ENCODE data around the gene LIPM.

LIPM gene

GRCh38 chr10:88838766-88839350 is 36.3 kb downstream of the LIPM start:
- no peak overlapping the region for H3K4me3 ChIP-seq (ENCODE audit: insufficient read length, low read depth)
- H3K4me1 ChIP-seq (ENCODE audit: insufficient read depth, insufficient read length), result no peaks in the 10 kb centered on the region
- H3K9ac ChIP-seq (ENCODE audit: insufficient read length, low read depth), result no peak overlapping the region
- no peak for DNase-seq (ENCODE audit: low read depth, low spot score)
- TF ChIP-seq YY1 (IDR thresholded peaks at IDR 0.05; ENCODE audit: insufficient read depth, insufficient read length), result no peak
- TF ChIP-seq SUZ12 (IDR thresholded peaks at IDR 0.05; ENCODE audit: extremely low read depth, insufficient read depth, insufficient read length), result no peak
- no peak for TF ChIP-seq ZNF274 (IDR thresholded peaks at IDR 0.05; ENCODE audit: low read depth, low read length)
- H3K27me3 ChIP-seq (ENCODE audit: insufficient read depth, insufficient read length), result no peaks in the 10 kb centered on the region
- no peaks in the 10 kb centered on the region for H3K36me3 ChIP-seq (ENCODE audit: insufficient read depth, insufficient read length, low read length)
- no peaks in the 10 kb centered on the region for H3K9me3 ChIP-seq (ENCODE audit: insufficient read depth, low read length)

- Histone ChIP-seq H3K9me3 (ENCODE audit: insufficient read depth, low read length) (no peaks in the 10 kb centered on the region), H3K27me3 (ENCODE audit: insufficient read depth, insufficient read length) (no peaks in the 10 kb centered on the region)
Measured at GRCh38 chr10:88840104-88840503, 37.6 kb downstream of the LIPM start.

GRCh38 chr10:88840881-88841280 is 38.4 kb downstream of the LIPM start:
- H3K27me3 ChIP-seq (ENCODE audit: insufficient read depth, insufficient read length), result no peaks in the 10 kb centered on the region
- no peaks in the 10 kb centered on the region for H3K36me3 ChIP-seq (ENCODE audit: insufficient read depth, insufficient read length, low read length)
- no peak for DNase-seq (ENCODE audit: low read depth, low spot score)
- no peak overlapping the region for H3K4me3 ChIP-seq (ENCODE audit: insufficient read length, low read depth)
- no peaks in the 10 kb centered on the region for H3K4me1 ChIP-seq (ENCODE audit: insufficient read depth, insufficient read length)
- no peak overlapping the region for H3K9ac ChIP-seq (ENCODE audit: insufficient read length, low read depth)
- TF ChIP-seq ZNF274 (IDR thresholded peaks at IDR 0.05; ENCODE audit: low read depth, low read length) (no peak), YY1 (IDR thresholded peaks at IDR 0.05; ENCODE audit: insufficient read depth, insufficient read length) (no peak)
- H3K9me3 ChIP-seq (ENCODE audit: insufficient read depth, low read length), result no peaks in the 10 kb centered on the region

More at GRCh38 chr10:88840104-88840503, 37.6 kb downstream of the LIPM start:
- Histone ChIP-seq H3K9ac (ENCODE audit: insufficient read length, low read depth) (no peak overlapping the region), H3K36me3 (ENCODE audit: insufficient read depth, insufficient read length, low read length) (no peaks in the 10 kb centered on the region), H3K4me3 (ENCODE audit: insufficient read length, low read depth) (no peak overlapping the region), H3K4me1 (ENCODE audit: insufficient read depth, insufficient read length) (no peaks in the 10 kb centered on the region)
- no peak for DNase-seq (ENCODE audit: low read depth, low spot score)
- TF ChIP-seq YY1 (IDR thresholded peaks at IDR 0.05; ENCODE audit: insufficient read depth, insufficient read length), result no peak
- TF ChIP-seq SUZ12 (IDR thresholded peaks at IDR 0.05; ENCODE audit: extremely low read depth, insufficient read depth, insufficient read length), result no peak
- TF ChIP-seq ZNF274 (IDR thresholded peaks at IDR 0.05; ENCODE audit: low read depth, low read length), result no peak

- Histone ChIP-seq H3K9ac (ENCODE audit: insufficient read length, low read depth) (no peak overlapping the region), H3K4me1 (ENCODE audit: insufficient read depth, insufficient read length) (no peaks in the 10 kb centered on the region), H3K4me3 (ENCODE audit: insufficient read length, low read depth) (no peak overlapping the region), H3K36me3 (ENCODE audit: insufficient read depth, insufficient read length, low read length) (no peaks in the 10 kb centered on the region), H3K9me3 (ENCODE audit: insufficient read depth, low read length) (no peaks in the 10 kb centered on the region), H3K27me3 (ENCODE audit: insufficient read depth, insufficient read length) (no peaks in the 10 kb centered on the region)
- TF ChIP-seq ZNF274 (IDR thresholded peaks at IDR 0.05; ENCODE audit: low read depth, low read length), result no peak
- no peak for TF ChIP-seq YY1 (IDR thresholded peaks at IDR 0.05; ENCODE audit: insufficient read depth, insufficient read length)
- TF ChIP-seq SUZ12 (IDR thresholded peaks at IDR 0.05; ENCODE audit: extremely low read depth, insufficient read depth, insufficient read length), result no peak
- no peak for DNase-seq (ENCODE audit: low read depth, low spot score)
Measured at GRCh38 chr10:88841316-88842111, 39.0 kb downstream of the LIPM start.

GRCh38 chr10:88843171-88843570 is 40.6 kb downstream of the LIPM start:
- H3K4me1 ChIP-seq (ENCODE audit: insufficient read depth, insufficient read length), result no peaks in the 10 kb centered on the region
- H3K27me3 ChIP-seq (ENCODE audit: insufficient read depth, insufficient read length), result no peaks in the 10 kb centered on the region
- no peak for DNase-seq (ENCODE audit: low read depth, low spot score)
- no peaks in the 10 kb centered on the region for H3K9me3 ChIP-seq (ENCODE audit: insufficient read depth, low read length)
- H3K9ac ChIP-seq (ENCODE audit: insufficient read length, low read depth), result no peak overlapping the region
- H3K36me3 ChIP-seq (ENCODE audit: insufficient read depth, insufficient read length, low read length), result no peaks in the 10 kb centered on the region
- no peak overlapping the region for H3K4me3 ChIP-seq (ENCODE audit: insufficient read length, low read depth)
- no peak for TF ChIP-seq ZNF274 (IDR thresholded peaks at IDR 0.05; ENCODE audit: low read depth, low read length)
- TF ChIP-seq SUZ12 (IDR thresholded peaks at IDR 0.05; ENCODE audit: extremely low read depth, insufficient read depth, insufficient read length), result no peak
- no peak for TF ChIP-seq YY1 (IDR thresholded peaks at IDR 0.05; ENCODE audit: insufficient read depth, insufficient read length)

GRCh38 chr10:88848499-88848898 is 46.0 kb downstream of the LIPM start:
- H3K27me3 ChIP-seq (ENCODE audit: insufficient read depth, insufficient read length), result no peaks in the 10 kb centered on the region
- TF ChIP-seq SUZ12 (IDR thresholded peaks at IDR 0.05; ENCODE audit: extremely low read depth, insufficient read depth, insufficient read length) (no peak), ZNF274 (IDR thresholded peaks at IDR 0.05; ENCODE audit: low read depth, low read length) (no peak), YY1 (IDR thresholded peaks at IDR 0.05; ENCODE audit: insufficient read depth, insufficient read length) (no peak)
- H3K4me3 ChIP-seq (ENCODE audit: insufficient read length, low read depth), result no peak overlapping the region
- H3K4me1 ChIP-seq (ENCODE audit: insufficient read depth, insufficient read length), result no peaks in the 10 kb centered on the region
- no peak overlapping the region for H3K9ac ChIP-seq (ENCODE audit: insufficient read length, low read depth)
- H3K9me3 ChIP-seq (ENCODE audit: insufficient read depth, low read length), result no peaks in the 10 kb centered on the region
- no peak for DNase-seq (ENCODE audit: low read depth, low spot score)
- H3K36me3 ChIP-seq (ENCODE audit: insufficient read depth, insufficient read length, low read length), result no peaks in the 10 kb centered on the region

- Histone ChIP-seq H3K27me3 (ENCODE audit: insufficient read depth, insufficient read length) (no peaks in the 10 kb centered on the region), H3K9ac (ENCODE audit: insufficient read length, low read depth) (no peak overlapping the region), H3K4me1 (ENCODE audit: insufficient read depth, insufficient read length) (no peaks in the 10 kb centered on the region), H3K9me3 (ENCODE audit: insufficient read depth, low read length) (no peaks in the 10 kb centered on the region), H3K4me3 (ENCODE audit: insufficient read length, low read depth) (no peak overlapping the region), H3K36me3 (ENCODE audit: insufficient read depth, insufficient read length, low read length) (no peaks in the 10 kb centered on the region)
- TF ChIP-seq YY1 (IDR thresholded peaks at IDR 0.05; ENCODE audit: insufficient read depth, insufficient read length) (no peak), ZNF274 (IDR thresholded peaks at IDR 0.05; ENCODE audit: low read depth, low read length) (no peak), SUZ12 (IDR thresholded peaks at IDR 0.05; ENCODE audit: extremely low read depth, insufficient read depth, insufficient read length) (no peak)
- DNase-seq (ENCODE audit: low read depth, low spot score), result no peak
Measured at GRCh38 chr10:88849234-88849633, 46.7 kb downstream of the LIPM start.

Data from NT2/D1 (cell line).